ENCODE data around the gene TAS1R2. TPM values are rescaled to one million over a fixed set of nuclear protein-coding genes. Genes with fewer than 3 reads are reported as not detected.

TAS1R2 gene
- total and polyA plus RNA-seq, 2 of the 13 experiments (the other 11 are each of a cell fraction or from before 2014, with no cell fraction given), result not detected

GRCh38 chr1:18902523-18903290, 43.2 kb upstream of the TAS1R2 start, which contains the start of gene ALDH4A1 (continued):
- TF ChIP-seq MAZ (IDR thresholded peaks at IDR 0.05; ENCODE audit: borderline replicate concordance, low read depth, low read length) (no peak; the same call in 1 of the 2 replicates), MAZ (CRISPR knock-in tag; IDR thresholded peaks at IDR 0.05; ENCODE audit: low read depth) (peak; percentile 9), MYC (CRISPR knock-in tag; IDR thresholded peaks at IDR 0.05; ENCODE audit: borderline replicate concordance) (peak; percentile 76; the same call in 1 of the 2 replicates), ETV6 (CRISPR knock-in tag; conservative IDR thresholded peaks at IDR 0.05) (no peak), TFE3 (CRISPR knock-in tag; IDR thresholded peaks at IDR 0.05) (no peak), ARID4A (CRISPR knock-in tag; IDR thresholded peaks at IDR 0.05; ENCODE audit: borderline replicate concordance) (peak; percentile 76), SAP130 (CRISPR knock-in tag; IDR thresholded peaks at IDR 0.05; ENCODE audit: low read depth) (peak; percentile 90), RNF219 (CRISPR knock-in tag; IDR thresholded peaks at IDR 0.05) (no peak), ZNF558 (CRISPR knock-in tag; IDR thresholded peaks at IDR 0.05; ENCODE audit: borderline replicate concordance) (0 out of 2 replicates have a peak, but pooled peaks have one; percentile 15), ZNF510 (CRISPR knock-in tag; IDR thresholded peaks at IDR 0.05; ENCODE audit: low read depth) (peak; percentile 89), CC2D1A (CRISPR knock-in tag; IDR thresholded peaks at IDR 0.05) (no peak), CEBPG (CRISPR knock-in tag; IDR thresholded peaks at IDR 0.05) (0 out of 2 replicates have a peak, but pooled peaks have one; percentile 12), FOXM1 (CRISPR knock-in tag; IDR thresholded peaks at IDR 0.05) (no peak), ZNF703 (CRISPR knock-in tag; IDR thresholded peaks at IDR 0.05; ENCODE audit: borderline replicate concordance) (no peak), TBL1XR1 (IDR thresholded peaks at IDR 0.05; ENCODE audit: borderline replicate concordance, low read length, partially characterized antibody) (peak; percentile 23), MNT (IDR thresholded peaks at IDR 0.05) (peak; percentile 77)

All from HepG2 (cell line).